ENCODE results near the gene SETD1A. TPM values are rescaled to one million over a fixed set of nuclear protein-coding genes. Genes with fewer than 3 reads are reported as not detected.

Gene SETD1A
- total and polyA plus RNA-seq, 2 of the 8 experiments (the other 6 are each of a cell fraction or from before 2014, with no cell fraction given) = 4.8 to 29.0 TPM

GRCh38 chr16:30998852-30999761, 41.6 kb downstream of the SETD1A start (continued):
- TF ChIP-seq SP2 (IDR thresholded peaks at IDR 0.05; ENCODE audit: low read length) (no peak), PHF8 (conservative IDR thresholded peaks at IDR 0.05; ENCODE audit: low read depth, low read length) (no peak), POLR2A (IDR thresholded peaks at IDR 0.05; ENCODE audit: control extremely low read depth in 1 of 2, low read depth in 2 of 2, low read length in 2 of 2) (no peak), ATF2 (IDR thresholded peaks at IDR 0.05; ENCODE audit: low read length) (no peak), KDM4A (IDR thresholded peaks at IDR 0.05; ENCODE audit: low read depth, low read length, severe bottlenecking) (no peak), TAF1 (IDR thresholded peaks at IDR 0.05; ENCODE audit: low read depth, low read length) (no peak), GABPA (IDR thresholded peaks at IDR 0.05; ENCODE audit: borderline replicate concordance, insufficient read depth, low read length) (no peak), RBBP5 (IDR thresholded peaks at IDR 0.05; ENCODE audit: borderline replicate concordance, low read depth, low read length) (no peak), CEBPB (IDR thresholded peaks at IDR 0.05; ENCODE audit: low read depth, low read length) (no peak), EP300 (IDR thresholded peaks at IDR 0.05; ENCODE audit: borderline replicate concordance in 1 of 2, low read depth in 2 of 2, low read length in 2 of 2) (no peak), TEAD4 (IDR thresholded peaks at IDR 0.05; ENCODE audit: low read depth, low read length) (no peak)

Data from H1 (cell line).